ENCODE results near the gene TADA2B.

The TADA2B gene

DNA sequence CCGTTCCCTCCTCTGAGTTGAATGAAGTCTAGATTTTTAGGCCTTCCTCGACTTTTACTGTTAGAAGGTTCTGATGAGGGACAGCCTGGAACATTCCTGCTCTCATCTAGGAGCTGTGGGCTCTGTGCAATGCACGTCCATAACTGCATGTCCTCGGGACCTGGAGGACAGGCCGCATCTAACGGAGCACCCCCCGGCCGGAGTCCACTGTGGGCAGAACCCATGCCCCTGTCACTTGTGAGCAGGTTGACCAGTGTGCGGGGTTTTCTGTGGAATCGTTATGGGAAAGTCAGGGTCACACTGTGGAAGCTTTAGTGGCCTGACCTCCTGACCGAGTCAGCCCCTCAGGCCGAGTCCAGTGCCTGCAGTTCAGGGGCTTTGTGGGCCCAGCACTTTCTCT is 19.3 kb upstream of the TADA2B start:
- no peak for TF ChIP-seq ZNF274 (IDR thresholded peaks at IDR 0.05; ENCODE audit: low read depth, low read length)
- H3K4me3 ChIP-seq (ENCODE audit: low read length) = no peak overlapping the region

DNA sequence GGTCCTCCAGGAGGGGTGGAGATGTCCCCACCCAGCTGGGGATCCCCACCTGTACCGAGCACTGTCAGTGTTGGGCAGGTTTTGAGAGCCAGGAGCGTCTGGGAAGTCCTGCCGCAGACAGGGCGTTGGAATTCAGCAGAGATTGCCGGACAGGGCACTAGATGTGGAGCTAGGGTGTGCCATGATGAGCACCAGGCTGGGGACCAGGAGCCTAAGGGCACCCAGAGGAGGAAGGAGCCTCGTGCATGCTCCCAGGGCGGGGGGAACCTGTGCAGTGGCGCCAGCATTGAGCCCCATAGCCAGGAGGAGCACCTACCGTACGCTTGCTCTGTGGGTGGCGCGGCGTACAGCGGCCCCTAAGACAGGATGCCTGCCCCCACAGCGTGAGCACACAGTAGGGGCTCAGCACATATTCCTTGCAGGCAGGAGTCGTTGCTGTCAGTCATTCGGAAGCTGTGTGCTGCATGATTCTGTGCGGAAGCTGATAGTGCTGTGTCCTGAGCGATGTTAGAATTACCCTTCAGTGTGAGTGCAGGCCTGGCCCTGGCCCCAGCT is 18.8 kb upstream of the TADA2B start:
- H3K4me3 ChIP-seq (ENCODE audit: low read length) = no peak overlapping the region
- no peak for TF ChIP-seq ZNF274 (IDR thresholded peaks at IDR 0.05; ENCODE audit: low read depth, low read length)

- no peak overlapping the region for H3K4me3 ChIP-seq (ENCODE audit: low read length)
- TF ChIP-seq ZNF274 (IDR thresholded peaks at IDR 0.05; ENCODE audit: low read depth, low read length) = no peak
Measured at GRCh38 chr4:7025040-7025602, 18.1 kb upstream of the TADA2B start.

- TF ChIP-seq ZNF274 (IDR thresholded peaks at IDR 0.05; ENCODE audit: low read depth, low read length) = no peak
- no peak overlapping the region for H3K4me3 ChIP-seq (ENCODE audit: low read length)
Measured at GRCh38 chr4:7026107-7026506, 17.1 kb upstream of the TADA2B start.

- no peak for TF ChIP-seq ZNF274 (IDR thresholded peaks at IDR 0.05; ENCODE audit: low read depth, low read length)
- no peak overlapping the region for H3K4me3 ChIP-seq (ENCODE audit: low read length)
Measured at GRCh38 chr4:7027284-7027683, 15.9 kb upstream of the TADA2B start.

DNA sequence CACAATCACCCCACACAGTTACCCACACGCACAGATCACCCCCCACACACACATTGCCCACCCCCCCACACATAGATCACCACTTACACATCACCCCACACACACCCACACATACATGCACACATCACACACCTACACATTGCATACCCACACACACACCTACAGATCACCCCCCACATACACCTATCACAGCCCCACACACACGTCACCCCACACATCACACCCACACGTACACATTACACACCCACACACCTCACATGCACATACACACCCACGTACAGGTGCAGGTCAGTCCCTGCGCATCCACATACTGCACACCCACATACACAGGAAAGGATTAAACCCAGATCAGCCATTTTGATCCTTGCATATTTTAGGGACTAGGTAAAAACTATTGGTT is 15.3 kb upstream of the TADA2B start:
- no peak for TF ChIP-seq ZNF274 (IDR thresholded peaks at IDR 0.05; ENCODE audit: low read depth, low read length)
- no peak overlapping the region for H3K4me3 ChIP-seq (ENCODE audit: low read length)

DNA sequence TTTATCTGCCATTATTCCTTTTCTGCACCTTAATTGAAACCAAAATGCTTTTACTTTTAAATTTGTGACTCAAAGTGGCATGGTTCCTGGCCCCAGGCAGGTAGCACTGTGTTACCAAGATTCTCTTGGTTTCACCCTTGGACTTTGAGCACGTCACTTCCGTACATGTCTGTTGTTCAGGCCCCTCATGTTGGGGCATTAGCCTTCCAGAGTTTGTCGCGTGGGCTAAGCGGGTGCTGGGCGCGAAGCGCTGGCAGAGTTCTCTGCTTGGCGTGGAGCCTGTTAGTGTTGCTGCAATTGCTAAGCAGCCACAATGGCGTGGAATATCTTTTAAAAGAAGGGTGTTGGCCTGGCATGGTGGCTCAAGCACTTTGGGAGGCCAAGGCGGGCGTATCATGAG is 14.0 kb upstream of the TADA2B start:
- no peak for TF ChIP-seq ZNF274 (IDR thresholded peaks at IDR 0.05; ENCODE audit: low read depth, low read length)
- no peak overlapping the region for H3K4me3 ChIP-seq (ENCODE audit: low read length)

GRCh38 chr4:7029921-7030320 is 13.3 kb upstream of the TADA2B start:
- no peak overlapping the region for H3K4me3 ChIP-seq (ENCODE audit: low read length)
- TF ChIP-seq ZNF274 (IDR thresholded peaks at IDR 0.05; ENCODE audit: low read depth, low read length) = no peak

- no peak for TF ChIP-seq ZNF274 (IDR thresholded peaks at IDR 0.05; ENCODE audit: low read depth, low read length)
- H3K4me3 ChIP-seq (ENCODE audit: low read length) = no peak overlapping the region
Measured at GRCh38 chr4:7030856-7031255, 12.3 kb upstream of the TADA2B start.

DNA sequence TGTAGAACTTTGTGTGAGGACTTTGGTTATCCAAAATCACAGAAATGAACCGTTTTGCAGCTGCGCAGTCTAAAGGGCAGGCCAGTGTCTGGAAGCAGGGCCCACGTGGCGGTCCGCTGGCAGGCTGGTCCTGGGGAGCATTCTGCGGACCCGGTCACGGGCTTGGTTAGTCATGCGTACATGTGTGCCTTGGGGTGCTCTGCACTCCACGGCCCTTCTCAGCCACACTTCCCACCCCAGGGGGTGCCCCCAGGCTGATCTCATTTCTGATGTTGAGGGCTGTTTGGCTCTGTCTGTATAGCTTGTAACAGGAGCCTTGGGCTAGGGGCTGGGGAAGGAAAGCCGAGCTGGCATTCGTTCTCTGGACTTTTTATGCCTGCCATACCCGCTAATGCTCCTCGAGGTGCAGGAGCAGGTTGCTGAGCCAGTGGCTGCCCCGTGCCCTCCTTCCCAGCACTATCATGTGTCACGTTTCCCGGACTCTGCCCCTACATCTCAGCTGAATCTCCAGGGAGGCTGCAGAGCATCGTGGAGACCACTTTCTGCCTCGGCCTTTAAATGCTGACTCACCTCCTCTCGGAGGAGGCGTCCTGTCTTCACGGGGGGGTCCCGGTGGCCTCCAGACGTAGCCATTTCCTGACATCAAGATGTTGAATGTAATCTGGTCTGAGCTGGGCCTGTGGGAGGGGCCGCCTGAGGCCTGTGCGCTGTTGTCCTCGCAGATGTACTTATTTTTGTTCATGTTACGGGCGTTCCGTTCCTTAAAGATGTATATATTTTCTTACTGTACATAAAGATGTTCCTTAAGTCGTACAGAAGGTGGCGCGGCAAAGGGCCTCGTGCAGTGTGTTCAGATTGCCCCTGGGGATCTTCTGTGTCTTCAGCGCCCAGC is 11.4 kb upstream of the TADA2B start:
- TF ChIP-seq ZNF274 (IDR thresholded peaks at IDR 0.05; ENCODE audit: low read depth, low read length) = no peak
- H3K4me3 ChIP-seq (ENCODE audit: low read length) = no peak overlapping the region

DNA sequence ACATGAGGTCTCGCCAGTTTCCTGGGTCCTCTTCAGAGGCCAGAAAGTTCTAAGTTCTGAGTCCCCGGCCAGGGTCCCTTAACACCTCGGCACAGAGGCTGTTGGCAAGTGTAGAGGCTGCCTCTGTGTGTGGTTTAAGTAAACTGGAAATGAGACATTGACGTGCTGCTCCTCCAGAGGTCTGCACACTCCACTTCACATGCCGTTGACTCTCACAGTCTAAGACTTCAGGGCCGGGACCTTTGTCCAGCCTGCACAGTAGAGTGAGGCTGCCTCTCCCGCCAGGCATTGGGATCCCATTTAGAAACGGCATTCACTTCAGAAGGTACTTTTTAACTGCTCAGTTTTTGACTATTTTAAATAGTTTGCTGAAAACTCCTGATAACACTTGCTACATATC is 10.6 kb upstream of the TADA2B start:
- H3K4me3 ChIP-seq (ENCODE audit: low read length) = no peak overlapping the region
- no peak for TF ChIP-seq ZNF274 (IDR thresholded peaks at IDR 0.05; ENCODE audit: low read depth, low read length)

GRCh38 chr4:7034262-7035081 is 8.7 kb upstream of the TADA2B start:
- TF ChIP-seq ZNF274 (IDR thresholded peaks at IDR 0.05; ENCODE audit: low read depth, low read length) = no peak
- no peak overlapping the region for H3K4me3 ChIP-seq (ENCODE audit: low read length)

- no peak overlapping the region for H3K4me3 ChIP-seq (ENCODE audit: low read length)
- TF ChIP-seq ZNF274 (IDR thresholded peaks at IDR 0.05; ENCODE audit: low read depth, low read length) = no peak
Measured at GRCh38 chr4:7037425-7037824, 5.7 kb upstream of the TADA2B start.

- TF ChIP-seq ZNF274 (IDR thresholded peaks at IDR 0.05; ENCODE audit: low read depth, low read length) = no peak
- no peak overlapping the region for H3K4me3 ChIP-seq (ENCODE audit: low read length)
Measured at GRCh38 chr4:7040765-7041164, 2.4 kb upstream of the TADA2B start.
